Activated naive CD4-positive, alpha-beta T cell treated with anti-CD3 and anti-CD28 coated beads for 36 hours (primary cell): Measurements from ENCODE around the gene STUM. TPM values are rescaled to one million over a fixed set of nuclear protein-coding genes. Genes with fewer than 3 reads are reported as not detected.
A peak's percentile ranks its signal among the peaks of the same experiment; 100 is the strongest.
"Not testable (repeated sequence)": the region's sequence is repeated elsewhere in the genome, so short reads cannot be mapped to it uniquely, and the experiment has no call there.

Source experiments
- CTCF ChIA-PET: fragments of 350-600 bp; sonication (Branson Sonifier 250); formaldehyde crosslinking; loops from one replicate; lab custom pipeline; 2021; ENCODE audit warnings: antibody characterized with exemption; lab: Charles Lee
- DNase-seq: peaks from one replicate; pipeline ENCODE4 v3.0.0-alpha.2; 2020
- H3K27ac Mint-ChIP-seq: one replicate; pipeline ENCODE4 v1.8.0; 2021; ENCODE audit warnings: mild to moderate bottlenecking, mixed read lengths
- H3K27me3 Mint-ChIP-seq: one replicate; pipeline ENCODE4 v1.8.0; 2021; ENCODE audit warnings: low read depth, mixed read lengths
- H3K36me3 Mint-ChIP-seq: one replicate; pipeline ENCODE4 v1.8.0; 2021; ENCODE audit warnings: low read depth, mixed read lengths
- H3K4me1 Mint-ChIP-seq: one replicate; pipeline ENCODE4 v1.8.0; 2021; ENCODE audit warnings: low read depth, mixed read lengths
- H3K4me3 Mint-ChIP-seq: one replicate; pipeline ENCODE4 v1.8.0; 2021; ENCODE audit warnings: mild to moderate bottlenecking, moderate library complexity, mixed read lengths
- H3K9me3 Mint-ChIP-seq: one replicate; pipeline ENCODE4 v1.8.0; 2021; ENCODE audit warnings: mixed read lengths
- intact Hi-C: fragments of 100-400 bp; cut with micrococcal nuclease; formaldehyde crosslinking; loops from one replicate; pipeline ENCODE4 v1.15.1; 2023
- total RNA-seq, 2 experiments: library from RNA; stranded (reverse); gene quantifications; one replicate each; pipeline ENCODE4 v1.2.3, GENCODE V29; 2021

Gene STUM
- total RNA-seq, 2 experiments from 2014 or later: not detected

GRCh38 chr1:226593541-226593940 lies 45.0 kb downstream of the STUM start:
- Mint-ChIP-seq H3K27me3 (no peaks in the 10 kb centered on the region), H3K4me3 (no peak overlapping the region), H3K4me1 (no peaks in the 10 kb centered on the region), H3K9me3 (peaks cover 1% of the 10 kb centered on the region), H3K27ac (no peak overlapping the region), H3K36me3 (no peaks in the 10 kb centered on the region)
- no peak for DNase-seq
- intact Hi-C loops: no loop called here
- CTCF ChIA-PET: interaction anchor here (0.5 to 1.4 kb wide), 2 partner anchors 15 to 198 kb away, joined by 4 to 5 read pairs; no protein-coding TSS in a partner anchor

GRCh38 chr1:226596531-226597165 lies 48.1 kb downstream of the STUM start:
- intact Hi-C loops: no loop called here
- CTCF ChIA-PET: no interaction called here
- Mint-ChIP-seq H3K9me3 (peaks cover 1% of the 10 kb centered on the region), H3K36me3 (no peaks in the 10 kb centered on the region), H3K27me3 (no peaks in the 10 kb centered on the region), H3K27ac (no peak overlapping the region), H3K4me3 (no peak overlapping the region), H3K4me1 (no peaks in the 10 kb centered on the region)
- DNase-seq: no peak

- DNase-seq: no peak
- Mint-ChIP-seq H3K27ac (no peak overlapping the region), H3K9me3 (peaks cover 1% of the 10 kb centered on the region), H3K27me3 (no peaks in the 10 kb centered on the region), H3K4me1 (no peaks in the 10 kb centered on the region), H3K36me3 (no peaks in the 10 kb centered on the region), H3K4me3 (no peak overlapping the region)
- CTCF ChIA-PET: no interaction called here
- intact Hi-C loops: no loop called here
Measured at GRCh38 chr1:226597616-226598454, 49.3 kb downstream of the STUM start.

- Mint-ChIP-seq H3K4me1 (no peaks in the 10 kb centered on the region), H3K4me3 (no peak overlapping the region), H3K27ac (no peak overlapping the region), H3K27me3 (no peaks in the 10 kb centered on the region), H3K36me3 (no peaks in the 10 kb centered on the region), H3K9me3 (peaks cover 1% of the 10 kb centered on the region)
- no peak for DNase-seq
- CTCF ChIA-PET: no interaction called here
- intact Hi-C loops: no loop called here
Measured at GRCh38 chr1:226598455-226598849, 49.9 kb downstream of the STUM start.

- H3K4me1 Mint-ChIP-seq, H3K27me3 Mint-ChIP-seq, intact Hi-C loops: not testable (repeated sequence)
Measured at GRCh38 chr1:226598955-226599354, 50.4 kb downstream of the STUM start.

GRCh38 chr1:226599636-226600238 lies 51.2 kb downstream of the STUM start:
- H3K9me3 Mint-ChIP-seq: peaks cover 1% of the 10 kb centered on the region
- H3K4me3 Mint-ChIP-seq: no peak overlapping the region
- H3K27ac Mint-ChIP-seq: no peak overlapping the region
- intact Hi-C loops: loop anchor here (10.0 kb wide), 1 partner anchor 145 kb away; no protein-coding TSS in a partner anchor
- no peaks in the 10 kb centered on the region for H3K4me1 Mint-ChIP-seq
- CTCF ChIA-PET: interaction anchor here (0.6 to 1.0 kb wide), 2 partner anchors 10 to 47 kb away, joined by 3 read pairs; no protein-coding TSS in a partner anchor
- DNase-seq: no peak
- no peaks in the 10 kb centered on the region for H3K36me3 Mint-ChIP-seq
- H3K27me3 Mint-ChIP-seq: no peaks in the 10 kb centered on the region

More at GRCh38 chr1:226598955-226599354, 50.4 kb downstream of the STUM start:
- H3K4me3 Mint-ChIP-seq, CTCF ChIA-PET, H3K27ac Mint-ChIP-seq, H3K9me3 Mint-ChIP-seq, H3K36me3 Mint-ChIP-seq, DNase-seq: not testable (repeated sequence)

- Mint-ChIP-seq H3K36me3 (no peaks in the 10 kb centered on the region), H3K4me3 (no peak overlapping the region), H3K9me3 (peaks cover 1% of the 10 kb centered on the region), H3K27me3 (no peaks in the 10 kb centered on the region), H3K27ac (no peak overlapping the region), H3K4me1 (no peaks in the 10 kb centered on the region)
- no peak for DNase-seq
- intact Hi-C loops: loop anchor here (10.0 kb wide), 1 partner anchor 145 kb away; no protein-coding TSS in a partner anchor
- CTCF ChIA-PET: interaction anchor here (0.6 to 1.0 kb wide), 2 partner anchors 9 to 47 kb away, joined by 3 read pairs; no protein-coding TSS in a partner anchor
Measured at GRCh38 chr1:226600254-226600653, 51.7 kb downstream of the STUM start.

- intact Hi-C loops: loop anchor here (10.0 kb wide), 1 partner anchor 147 kb away; no protein-coding TSS in a partner anchor
- CTCF ChIA-PET: no interaction called here
- no peaks in the 10 kb centered on the region for H3K4me1 Mint-ChIP-seq
- no peak for DNase-seq
- no peaks in the 10 kb centered on the region for H3K36me3 Mint-ChIP-seq
- no peaks in the 10 kb centered on the region for H3K9me3 Mint-ChIP-seq
- no peaks in the 10 kb centered on the region for H3K27me3 Mint-ChIP-seq
- H3K27ac Mint-ChIP-seq: no peak overlapping the region
- H3K4me3 Mint-ChIP-seq: no peak overlapping the region
Measured at GRCh38 chr1:226601456-226601855, 52.9 kb downstream of the STUM start.

GRCh38 chr1:226602186-226603021 lies 53.8 kb downstream of the STUM start:
- H3K36me3 Mint-ChIP-seq: no peaks in the 10 kb centered on the region
- H3K9me3 Mint-ChIP-seq: no peaks in the 10 kb centered on the region
- H3K27me3 Mint-ChIP-seq: no peaks in the 10 kb centered on the region
- DNase-seq: no peak
- no peak overlapping the region for H3K27ac Mint-ChIP-seq
- H3K4me1 Mint-ChIP-seq: no peaks in the 10 kb centered on the region
- no peak overlapping the region for H3K4me3 Mint-ChIP-seq
- CTCF ChIA-PET: no interaction called here
- intact Hi-C loops: loop anchor here (10.0 kb wide), 1 partner anchor 148 kb away; no protein-coding TSS in a partner anchor

- CTCF ChIA-PET: no interaction called here
- intact Hi-C loops: loop anchor here (10.0 kb wide), 1 partner anchor 148 kb away; no protein-coding TSS in a partner anchor
- DNase-seq: peak; percentile 30
- no peaks in the 10 kb centered on the region for H3K4me1 Mint-ChIP-seq
- no peaks in the 10 kb centered on the region for H3K36me3 Mint-ChIP-seq
- H3K4me3 Mint-ChIP-seq: no peak overlapping the region
- no peak overlapping the region for H3K27ac Mint-ChIP-seq
- no peaks in the 10 kb centered on the region for H3K9me3 Mint-ChIP-seq
- no peaks in the 10 kb centered on the region for H3K27me3 Mint-ChIP-seq
Measured at GRCh38 chr1:226603022-226603857, 54.7 kb downstream of the STUM start.
